Peyer's patch (tissue), 4 donors: Measurements from ENCODE around the gene GPR75. TPM values are rescaled to one million over a fixed set of nuclear protein-coding genes. Genes with fewer than 3 reads are reported as not detected.

Experiments
- DNase-seq, 3 donors: peaks; one replicate each; pipeline ENCODE4 v3.0.0-alpha.2; 2017 to 2019
- H3K27ac ChIP-seq, 4 donors: fragments of 200-600 bp; sonication (generic); one replicate each; pipeline ENCODE4 v1.5.1; 2016 to 2019
- H3K27me3 ChIP-seq, 2 donors: fragments of 200-600 bp; sonication (generic); one replicate each; pipeline ENCODE4 v1.5.1; 2019
- H3K36me3 ChIP-seq, 3 donors: fragments of 200-600 bp; sonication (generic); one replicate each; pipeline ENCODE4 v1.5.1; 2016 to 2019
- H3K4me1 ChIP-seq, 4 donors: fragments of 200-600 bp; sonication (generic); one replicate each; pipeline ENCODE4 v1.5.1; 2016 to 2019
- H3K4me3 ChIP-seq, 4 donors: fragments of 200-600 bp; sonication (generic); 1 replicate in 3 of 4; 2 replicates in 1 of 4; pipeline ENCODE4 v1.5.1; 2016 to 2019; ENCODE audit warnings: mild to moderate bottlenecking in 1 of 4
- H3K9me3 ChIP-seq, 4 donors: fragments of 200-600 bp; sonication (generic); one replicate each; pipeline ENCODE4 v1.5.1; 2016 to 2019; ENCODE audit warnings: mild to moderate bottlenecking in 1 of 4
- CTCF ChIP-seq, 6 experiments: fragments of 450-650 bp in 4 of 6; fragments of 200-600 bp in 2 of 6; sonication (generic) in 1 of 6; IDR thresholded peaks; one replicate each; pipeline ENCODE4 v1.5.1; 2017 to 2019; ENCODE audit warnings: antibody characterized with exemption in 6 of 6, mild to moderate bottlenecking in 3 of 6, moderate library complexity in 1 of 6
- POLR2A ChIP-seq, 2 donors: fragments of 450-650 bp; IDR thresholded peaks; one replicate each; pipeline ENCODE4 v1.5.1; 2017; ENCODE audit warnings: antibody characterized with exemption in 2 of 2, mild to moderate bottlenecking in 2 of 2, moderate library complexity in 2 of 2
- total RNA-seq, 4 donors: library from RNA; depleted of rRNA; stranded (reverse); fragments of >200 nt; gene quantifications; one replicate each; pipeline ENCODE4 v1.1.0, GENCODE V29; 2016

GPR75 gene
- total RNA-seq, 4 donors from 2014 or later: 2.5 to 25.6 (median 4.6) TPM

DNA sequence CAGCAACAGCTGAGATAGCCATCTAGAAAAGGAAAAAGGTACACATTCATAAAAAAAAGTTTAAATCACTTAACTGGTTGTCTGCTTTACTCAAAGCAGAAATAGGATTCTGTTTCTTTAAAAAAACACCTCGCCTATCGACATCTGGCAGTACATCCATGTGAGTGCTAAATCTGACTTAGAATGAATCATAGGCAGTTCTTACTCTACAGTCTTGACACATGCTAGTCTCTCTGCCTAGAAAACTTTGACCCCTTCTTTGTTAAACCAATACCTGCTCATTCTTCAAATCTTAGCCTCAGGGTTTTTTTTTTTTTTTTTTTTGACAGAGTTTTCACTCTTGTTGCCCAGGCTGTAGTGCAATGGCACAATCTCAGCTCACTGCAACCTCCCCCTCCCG is 37.1 kb upstream of the GPR75 start:
- peaks cover 0 to 83% (median 0%) of the 10 kb centered on the region in 3 donors for H3K36me3 ChIP-seq
- H3K9me3 ChIP-seq: no peaks in the 10 kb centered on the region
- no peak for TF ChIP-seq CTCF (IDR thresholded peaks at IDR 0.05)
- no peak for TF ChIP-seq POLR2A (IDR thresholded peaks at IDR 0.05)
- DNase-seq: no peak
- no peaks in the 10 kb centered on the region for H3K4me1 ChIP-seq
- no peak overlapping the region for H3K4me3 ChIP-seq
- H3K27ac ChIP-seq: no peak overlapping the region
- H3K27me3 ChIP-seq: no peaks in the 10 kb centered on the region

- Histone ChIP-seq H3K4me1 (no peaks in the 10 kb centered on the region), H3K27me3 (no peaks in the 10 kb centered on the region), H3K27ac (no peak overlapping the region), H3K9me3 (no peaks in the 10 kb centered on the region), H3K4me3 (no peak overlapping the region), H3K36me3 (peaks cover 0 to 97% (median 0%) of the 10 kb centered on the region in 3 donors)
- DNase-seq: no peak
- TF ChIP-seq CTCF (IDR thresholded peaks at IDR 0.05) (no peak), POLR2A (IDR thresholded peaks at IDR 0.05) (no peak)
Observed at GRCh38 chr2:53886406-53887280, 26.9 kb upstream of the GPR75 start.

DNA sequence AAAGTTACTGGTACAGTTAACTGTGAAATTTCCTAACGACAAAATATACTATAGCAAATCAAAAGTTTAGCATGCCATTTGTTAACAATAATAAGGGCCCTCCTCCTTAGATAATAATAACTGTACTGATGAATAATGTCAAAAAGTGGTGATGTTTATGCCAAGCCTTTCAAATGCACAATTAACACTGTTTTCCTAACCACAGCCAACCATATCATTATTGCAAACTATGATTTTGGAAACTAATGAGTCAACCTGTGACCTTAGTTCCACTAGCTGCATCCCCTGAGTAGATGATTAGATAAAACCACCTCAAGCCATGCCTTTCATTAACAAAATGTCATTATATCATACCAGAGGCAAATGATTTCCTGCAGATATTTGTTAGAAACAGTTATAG is 25.1 kb upstream of the GPR75 start:
- Histone ChIP-seq H3K36me3 (peaks cover 0 to 83% (median 0%) of the 10 kb centered on the region in 3 donors), H3K9me3 (no peaks in the 10 kb centered on the region), H3K27ac (no peak overlapping the region), H3K4me3 (no peak overlapping the region), H3K27me3 (no peaks in the 10 kb centered on the region), H3K4me1 (no peaks in the 10 kb centered on the region)
- DNase-seq: no peak
- TF ChIP-seq CTCF (IDR thresholded peaks at IDR 0.05) (no peak), POLR2A (IDR thresholded peaks at IDR 0.05) (no peak)

GRCh38 chr2:53881986-53882385 is 22.2 kb upstream of the GPR75 start:
- Histone ChIP-seq H3K9me3 (no peaks in the 10 kb centered on the region), H3K27me3 (no peaks in the 10 kb centered on the region), H3K36me3 (peaks cover 0 to 67% (median 0%) of the 10 kb centered on the region in 3 donors), H3K27ac (no peak overlapping the region), H3K4me3 (no peak overlapping the region), H3K4me1 (no peaks in the 10 kb centered on the region)
- TF ChIP-seq POLR2A (IDR thresholded peaks at IDR 0.05) (no peak), CTCF (IDR thresholded peaks at IDR 0.05) (no peak)
- no peak for DNase-seq

DNA sequence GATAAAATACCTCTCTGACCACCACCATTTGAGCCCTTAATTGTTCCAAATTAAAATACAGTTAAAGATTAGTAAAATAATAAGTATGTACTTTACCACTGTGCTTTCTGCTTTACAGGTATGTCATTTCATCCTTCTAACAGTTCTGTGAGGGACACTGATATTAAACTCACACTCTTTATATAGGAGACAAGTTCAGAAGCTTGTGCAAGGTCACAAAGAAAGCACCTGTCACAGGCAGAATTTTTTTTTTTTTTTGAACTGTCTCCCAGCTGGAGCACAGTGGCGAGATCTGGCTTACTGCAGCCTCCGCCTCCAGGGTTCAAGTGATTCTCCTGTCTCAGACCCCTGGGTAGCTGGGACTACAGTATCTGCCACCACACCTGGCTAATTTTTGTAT is 21.6 kb upstream of the GPR75 start:
- H3K27ac ChIP-seq: no peak overlapping the region
- no peaks in the 10 kb centered on the region for H3K9me3 ChIP-seq

More for the DNA sequence above, 21.6 kb upstream of the GPR75 start:
- Histone ChIP-seq H3K27me3 (no peaks in the 10 kb centered on the region), H3K4me1 (no peaks in the 10 kb centered on the region), H3K4me3 (no peak overlapping the region), H3K36me3 (peaks cover 0 to 61% (median 0%) of the 10 kb centered on the region in 3 donors)
- TF ChIP-seq CTCF (IDR thresholded peaks at IDR 0.05) (no peak), POLR2A (IDR thresholded peaks at IDR 0.05) (no peak)
- no peak for DNase-seq
